HCT116 (cell line): ENCODE measurements around the gene PIAS2. TPM values are rescaled to one million over a fixed set of nuclear protein-coding genes. Genes with fewer than 3 reads are reported as not detected.

Experiments
- ATAC-seq: fragments of 200-7000 bp; cut with Tn5 transposase; 2 replicates; pipeline ENCODE4 v1.9.1; 2020; ENCODE audit warnings: mild to moderate bottlenecking, moderate library complexity
- BruUV-seq: library from RNA; stranded (reverse); fragments of 400-500 nt; replicated peaks from 2 replicates; lab custom pipeline; 2021; lab: Mats Ljungman, UMichigan
- CTCF ChIA-PET: fragments of 300-600 bp; sonication (Branson Sonifier 250); formaldehyde crosslinking; loops from one replicate; lab custom pipeline; 2021; ENCODE audit warnings: antibody characterized with exemption; lab: Charles Lee
- POLR2A ChIA-PET: fragments of 300-600, 350-600 bp; sonication (Branson Sonifier 250); formaldehyde crosslinking; loops from one replicate; lab custom pipeline; 2021; ENCODE audit warnings: antibody characterized with exemption; lab: Charles Lee
- RAD21 ChIA-PET, 2 experiments: fragments of 300-600 bp; sonication (Branson Sonifier 250); formaldehyde crosslinking; loops; one replicate each; lab custom pipeline; 2023; ENCODE audit warnings: low total read pairs in 2 of 2; ENCODE audit not compliant: uncharacterized antibody in 2 of 2, unreplicated experiment in 2 of 2, low non-redundant PET in 1 of 2; lab: Charles Lee
- DNase-seq: peaks from one replicate; pipeline ENCODE4 v3.0.0-alpha.2; 2010; ENCODE audit warnings: low read depth, low spot score
- H2AFZ ChIP-seq: fragments of 200-600 bp; shearing (Covaris generic), sonication (generic); 2 replicates; pipeline ENCODE4 v1.6.1; 2017; ENCODE audit warnings: low read depth, mixed run types, mixed read lengths, antibody characterized with exemption, low read length; ENCODE audit not compliant: poor library complexity, severe bottlenecking
- H3K27ac ChIP-seq: 2 replicates; pipeline ENCODE4 v1.5.1; 2012; ENCODE audit warnings: low read depth, low read length
- H3K27me3 ChIP-seq: fragments of 200-600 bp; sonication (generic); 2 replicates; pipeline ENCODE4 v1.6.1; 2016; ENCODE audit warnings: mixed run types, low read length, mixed read lengths; ENCODE audit not compliant: insufficient read depth
- H3K36me3 ChIP-seq, 2 experiments: fragments of 200-500 bp in 1 of 2; fragments of 200-600 bp in 1 of 2; sonication (Bioruptor generic) in 1 of 2; sonication (generic) in 1 of 2; 2 replicates each; pipeline versions ENCODE4 v1.5.1 to v1.6.1; 2014 to 2016; ENCODE audit warnings: low read length in 2 of 2, inconsistent platforms in 1 of 2, mixed read lengths in 1 of 2, mixed run types in 1 of 2; ENCODE audit not compliant: insufficient read depth in 2 of 2, control insufficient read depth in 1 of 2
- H3K4me1 ChIP-seq, 2 experiments: fragments of 200-600 bp in 1 of 2; sonication (generic) in 1 of 2; 2 replicates each; pipeline versions ENCODE4 v1.5.1 to v1.6.1; 2012 to 2017; ENCODE audit warnings: low read length in 2 of 2, inconsistent platforms in 1 of 2, mild to moderate bottlenecking in 1 of 2, mixed read lengths in 1 of 2, mixed run types in 1 of 2, moderate library complexity in 1 of 2; ENCODE audit not compliant: insufficient read depth in 2 of 2, control insufficient read depth in 1 of 2
- H3K4me2 ChIP-seq: fragments of 200-600 bp; sonication (generic); 2 replicates; pipeline ENCODE4 v1.6.1; 2017; ENCODE audit warnings: mixed run types, low read length, mixed read lengths
- H3K4me3 ChIP-seq, 2 experiments: fragments of 200-600 bp in 1 of 2; sonication (generic) in 1 of 2; replicated peaks in 1 of 2; 2 replicates each; pipeline ENCODE4 v1.5.1; 2011 to 2016; ENCODE audit warnings: low read length in 2 of 2, control low read depth in 1 of 2, low read depth in 1 of 2, mild to moderate bottlenecking in 1 of 2, mixed read lengths in 1 of 2, mixed run types in 1 of 2
- H3K79me2 ChIP-seq: fragments of 200-600 bp; sonication (generic); 2 replicates; pipeline ENCODE4 v1.6.1; 2017; ENCODE audit warnings: mild to moderate bottlenecking, mixed run types, low read length, moderate library complexity, mixed read lengths; ENCODE audit not compliant: insufficient read depth
- H3K9ac ChIP-seq: fragments of 200-600 bp; sonication (generic); 2 replicates; pipeline ENCODE4 v1.6.1; 2016; ENCODE audit warnings: low read length, mixed read lengths
- H3K9me2 ChIP-seq: fragments of 200-600 bp; sonication (generic), shearing (Covaris generic); 2 replicates; pipeline ENCODE4 v1.6.1; 2017; ENCODE audit warnings: mixed run types, mild to moderate bottlenecking, moderate library complexity; ENCODE audit not compliant: insufficient read depth
- H3K9me3 ChIP-seq, 2 experiments: fragments of 200-500 bp in 1 of 2; fragments of 200-600 bp in 1 of 2; sonication (Bioruptor generic) in 1 of 2; sonication (generic) in 1 of 2; 2 replicates each; pipeline ENCODE4 v1.6.1; 2014 to 2017; ENCODE audit warnings: low read length in 2 of 2, mixed read lengths in 2 of 2, inconsistent platforms in 1 of 2, low read depth in 1 of 2, mild to moderate bottlenecking in 1 of 2, mixed run types in 1 of 2, moderate library complexity in 1 of 2; ENCODE audit not compliant: control insufficient read depth in 1 of 2, insufficient read depth in 1 of 2
- H4K20me1 ChIP-seq: fragments of 200-600 bp; sonication (generic), shearing (Covaris generic); 2 replicates; pipeline ENCODE4 v1.6.1; 2017; ENCODE audit warnings: mixed run types, mild to moderate bottlenecking, moderate library complexity; ENCODE audit not compliant: insufficient read depth
- CBX3 ChIP-seq: IDR thresholded peaks from 2 replicates; pipeline ENCODE4 v1.6.1; 2012; ENCODE audit warnings: low read depth
- CEBPB ChIP-seq: IDR thresholded peaks from 2 replicates; pipeline ENCODE4 v1.6.1; 2012; ENCODE audit warnings: low read depth
- EGR1 ChIP-seq: IDR thresholded peaks from 2 replicates; pipeline ENCODE4 v1.6.1; 2012; ENCODE audit warnings: low read depth
- ELF1 ChIP-seq: IDR thresholded peaks from 2 replicates; pipeline ENCODE4 v1.6.1; 2012; ENCODE audit warnings: low read depth, borderline replicate concordance
- EZH2 ChIP-seq: fragments of 200-600 bp; sonication (generic); IDR thresholded peaks from 2 replicates; pipeline ENCODE4 v1.6.1; 2017; ENCODE audit warnings: antibody characterized with exemption, mixed run types
- EZH2phosphoT487 ChIP-seq: fragments of 200-600 bp; IDR thresholded peaks from 2 replicates; pipeline ENCODE4 v1.6.1; 2018; ENCODE audit warnings: antibody characterized with exemption, borderline replicate concordance
- FOSL1 ChIP-seq: IDR thresholded peaks from 2 replicates; pipeline ENCODE4 v1.6.1; 2012; ENCODE audit warnings: low read depth
- POLR2A ChIP-seq: IDR thresholded peaks from 2 replicates; pipeline ENCODE4 v1.7.0; 2011; ENCODE audit warnings: borderline replicate concordance; ENCODE audit not compliant: insufficient read depth, insufficient read length; ENCODE audit errors: extremely low read depth
- POLR2AphosphoS5 ChIP-seq: IDR thresholded peaks from 2 replicates; pipeline ENCODE4 v1.6.1; 2011; ENCODE audit warnings: mild to moderate bottlenecking, low read depth, low read length, moderate library complexity
- SIN3A ChIP-seq: IDR thresholded peaks from 2 replicates; pipeline ENCODE4 v1.6.1; 2012; ENCODE audit warnings: low read depth
- SRF ChIP-seq: IDR thresholded peaks from 2 replicates; pipeline ENCODE4 v1.6.1; 2012; ENCODE audit warnings: low read depth
- TCF7L2 ChIP-seq: IDR thresholded peaks from 2 replicates; pipeline ENCODE4 v1.7.0; 2011; ENCODE audit warnings: borderline replicate concordance, inconsistent platforms; ENCODE audit not compliant: insufficient read depth, insufficient read length; ENCODE audit errors: extremely low read depth
- YY1 ChIP-seq: IDR thresholded peaks from 2 replicates; pipeline ENCODE4 v1.6.1; 2011; ENCODE audit warnings: low read length, low read depth, moderate library complexity, mild to moderate bottlenecking; ENCODE audit not compliant: insufficient replicate concordance; ENCODE audit errors: extremely low read depth
- ZFX ChIP-seq: fragments of 450-650 bp; IDR thresholded peaks from 2 replicates; pipeline ENCODE4 v1.6.1; 2017
- intact Hi-C: fragments of 100-400 bp; cut with micrococcal nuclease; formaldehyde crosslinking; loops from 2 replicates; pipeline ENCODE4 v1.10.0; 2022
- total RNA-seq: library from RNA; stranded (reverse); gene quantifications from one replicate; pipeline ENCODE4 v1.2.1, GENCODE V29; 2021; ENCODE audit not compliant: unreplicated experiment
- TF ChIP-seq, protein P1 (sequence below), 3 experiments: fragments of 200-600 bp in 1 of 3; sonication (generic) in 1 of 3; IDR thresholded peaks in 2 of 3; conservative IDR thresholded peaks in 1 of 3; 2 replicates each; pipeline ENCODE4 v1.5.1; 2012 to 2017; ENCODE audit warnings: low read depth in 2 of 3, low read length in 2 of 3, antibody characterized with exemption in 1 of 3, borderline replicate concordance in 1 of 3, control low read depth in 1 of 3, mild to moderate bottlenecking in 1 of 3, mixed read lengths in 1 of 3, mixed run types in 1 of 3, moderate library complexity in 1 of 3; ENCODE audit not compliant: insufficient read depth in 1 of 3
- TF ChIP-seq, protein P2 (sequence below): IDR thresholded peaks from 2 replicates; pipeline ENCODE4 v1.6.1; 2012
- TF ChIP-seq, protein P3 (sequence below): IDR thresholded peaks from 2 replicates; pipeline ENCODE4 v1.6.1; 2012

Gene PIAS2
- total RNA-seq, 1 experiment from 2014 or later, result 31.7 TPM

DNA sequence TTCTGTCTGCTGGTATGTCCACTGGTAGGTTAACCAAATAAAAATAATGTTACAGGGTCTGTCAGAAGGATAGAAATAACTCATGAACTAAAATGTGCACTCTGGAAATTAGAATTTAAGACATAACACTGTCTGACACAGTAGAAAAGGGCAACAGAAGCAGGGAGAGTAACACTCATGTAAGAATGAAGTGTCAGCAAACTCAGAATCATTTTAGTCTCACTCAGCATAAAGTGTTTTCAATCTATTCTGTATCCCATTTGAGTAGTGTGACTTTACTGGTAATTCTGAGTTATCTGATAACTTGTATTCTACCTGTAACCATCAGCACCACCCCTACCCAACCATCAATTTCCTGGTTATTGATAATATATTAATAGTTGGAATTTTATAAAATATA lies 68.3 kb downstream of the PIAS2 start (continued):
- TF ChIP-seq, protein P1, sequence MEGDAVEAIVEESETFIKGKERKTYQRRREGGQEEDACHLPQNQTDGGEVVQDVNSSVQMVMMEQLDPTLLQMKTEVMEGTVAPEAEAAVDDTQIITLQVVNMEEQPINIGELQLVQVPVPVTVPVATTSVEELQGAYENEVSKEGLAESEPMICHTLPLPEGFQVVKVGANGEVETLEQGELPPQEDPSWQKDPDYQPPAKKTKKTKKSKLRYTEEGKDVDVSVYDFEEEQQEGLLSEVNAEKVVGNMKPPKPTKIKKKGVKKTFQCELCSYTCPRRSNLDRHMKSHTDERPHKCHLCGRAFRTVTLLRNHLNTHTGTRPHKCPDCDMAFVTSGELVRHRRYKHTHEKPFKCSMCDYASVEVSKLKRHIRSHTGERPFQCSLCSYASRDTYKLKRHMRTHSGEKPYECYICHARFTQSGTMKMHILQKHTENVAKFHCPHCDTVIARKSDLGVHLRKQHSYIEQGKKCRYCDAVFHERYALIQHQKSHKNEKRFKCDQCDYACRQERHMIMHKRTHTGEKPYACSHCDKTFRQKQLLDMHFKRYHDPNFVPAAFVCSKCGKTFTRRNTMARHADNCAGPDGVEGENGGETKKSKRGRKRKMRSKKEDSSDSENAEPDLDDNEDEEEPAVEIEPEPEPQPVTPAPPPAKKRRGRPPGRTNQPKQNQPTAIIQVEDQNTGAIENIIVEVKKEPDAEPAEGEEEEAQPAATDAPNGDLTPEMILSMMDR (IDR thresholded peaks at IDR 0.05 in 2 of 3, conservative IDR thresholded peaks at IDR 0.05 in 1 of 3; ENCODE audit: borderline replicate concordance in 1 of 3, insufficient read depth in 1 of 3, low read depth in 2 of 3, low read length in 2 of 3), result no peak
- TF ChIP-seq SIN3A, result no peak
- TF ChIP-seq, all 23 proteins: peak for 0

DNA sequence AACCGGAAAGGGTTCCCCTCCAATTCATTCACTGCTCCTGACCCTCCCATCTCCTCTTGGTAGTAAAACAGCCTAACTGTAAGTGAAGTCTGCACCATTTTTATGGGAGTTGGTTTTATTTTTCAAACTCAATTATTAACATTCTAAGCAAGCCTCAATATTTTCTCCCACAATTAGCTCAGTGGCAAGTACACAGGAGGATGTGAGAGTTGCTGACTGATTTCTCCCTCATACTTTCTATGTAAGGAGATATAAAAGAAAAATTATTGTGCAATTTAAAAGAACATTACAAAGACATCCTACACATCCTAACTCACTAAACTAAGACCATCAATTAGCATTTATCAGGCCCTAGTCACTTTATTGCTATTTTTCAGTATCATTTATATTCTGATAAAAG lies 73.9 kb downstream of the PIAS2 start:
- Histone ChIP-seq H3K4me2 (no peak overlapping the region), H3K9me3 (no peaks in the 10 kb centered on the region), H3K27me3 (no peaks in the 10 kb centered on the region), H3K9me2 (no peaks in the 10 kb centered on the region), H3K27ac (no peak overlapping the region), H4K20me1 (no peaks in the 10 kb centered on the region), H2AFZ (no peak overlapping the region), H3K9ac (no peak overlapping the region), H3K36me3 (no peaks in the 10 kb centered on the region), H3K4me3 (no peak overlapping the region), H3K4me1 (no peaks in the 10 kb centered on the region), H3K79me2 (no peaks in the 10 kb centered on the region)
- BruUV-seq, result no TSS peak
- ATAC-seq, result no peak
- POLR2A ChIA-PET, result no interaction called here
- RAD21 ChIA-PET, result no interaction called here
- CTCF ChIA-PET, result no interaction called here
- no peak for DNase-seq
- TF ChIP-seq EZH2phosphoT487, result no peak
- TF ChIP-seq, protein P1 (IDR thresholded peaks at IDR 0.05 in 2 of 3, conservative IDR thresholded peaks at IDR 0.05 in 1 of 3; ENCODE audit: borderline replicate concordance in 1 of 3, insufficient read depth in 1 of 3, low read depth in 2 of 3, low read length in 2 of 3), result no peak
- TF ChIP-seq FOSL1, result no peak
- TF ChIP-seq TCF7L2, result no peak
- no peak for TF ChIP-seq CEBPB
- TF ChIP-seq SRF, result no peak
- TF ChIP-seq YY1, result no peak
- no peak for TF ChIP-seq ELF1
- TF ChIP-seq CBX3, result no peak
- no peak for TF ChIP-seq ZFX
- TF ChIP-seq EZH2, result no peak
- no peak for TF ChIP-seq POLR2A
- TF ChIP-seq, protein P2, sequence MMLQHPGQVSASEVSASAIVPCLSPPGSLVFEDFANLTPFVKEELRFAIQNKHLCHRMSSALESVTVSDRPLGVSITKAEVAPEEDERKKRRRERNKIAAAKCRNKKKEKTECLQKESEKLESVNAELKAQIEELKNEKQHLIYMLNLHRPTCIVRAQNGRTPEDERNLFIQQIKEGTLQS, result no peak
- TF ChIP-seq POLR2AphosphoS5, result no peak
- TF ChIP-seq, protein P3, sequence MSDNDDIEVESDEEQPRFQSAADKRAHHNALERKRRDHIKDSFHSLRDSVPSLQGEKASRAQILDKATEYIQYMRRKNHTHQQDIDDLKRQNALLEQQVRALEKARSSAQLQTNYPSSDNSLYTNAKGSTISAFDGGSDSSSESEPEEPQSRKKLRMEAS, result no peak
- TF ChIP-seq EGR1, result no peak
- intact Hi-C loops, result no loop called here
